ENCODE data around the gene VPS13C. TPM values are rescaled to one million over a fixed set of nuclear protein-coding genes. Genes with fewer than 3 reads are reported as not detected.
A peak's percentile ranks its signal among the peaks of the same experiment; 100 is the strongest.

The VPS13C gene
- total RNA-seq, 1 experiment from 2014 or later = 47.3 TPM

- H3K27me3 ChIP-seq (ENCODE audit: control insufficient read depth, insufficient read depth, low read length) = peaks cover 27% of the 10 kb centered on the region
- no peak for ATAC-seq
- H3K36me3 ChIP-seq (ENCODE audit: control insufficient read depth, insufficient read depth, low read length) = peaks cover 7% of the 10 kb centered on the region
- POLR2A ChIA-PET = interaction anchor here (0.6 kb wide), 1 partner anchor 1370 kb away, joined by 7 read pairs; no protein-coding TSS in a partner anchor
- no peaks in the 10 kb centered on the region for H3K9me3 ChIP-seq (ENCODE audit: control insufficient read depth, insufficient read depth, low read depth, low read length)
- intact Hi-C loops (cut with micrococcal nuclease; ENCODE audit: unreplicated experiment) (no loop called here), in situ Hi-C loops (cut with HindIII; ENCODE audit: low pct_unique_long_range_greater_than_20kb, low sequenced_read_pairs) (no loop called here)
- peak overlapping the region; percentile 77 to 97 for H3K4me3 ChIP-seq (ENCODE audit: low read depth in 2 of 2, low read length in 2 of 2)
- H3K4me1 ChIP-seq (ENCODE audit: control insufficient read depth, insufficient read depth, low read length) = peaks cover 7% of the 10 kb centered on the region
- TSS peak; percentile 73 for BruUV-seq (replicated peaks)
- TF ChIP-seq SIN3A (IDR thresholded peaks at IDR 0.05; ENCODE audit: borderline replicate concordance, insufficient read depth, low read depth, low read length) = no peak
- CTCF ChIA-PET = interaction anchor here (0.6 to 0.7 kb wide), 3 partner anchors 300 to 993 kb away, joined by 4 to 12 read pairs (median 8); no protein-coding TSS in a partner anchor
- no peak for DNase-seq (ENCODE audit: low read depth, low spot score)
- H3K27ac ChIP-seq (ENCODE audit: low read length) = peak overlapping the region; percentile 89
These were observed 985 bp downstream of the VPS13C start for GRCh38 chr15:62059108-62059815.

GRCh38 chr15:62058327-62059028 is 1.8 kb downstream of the VPS13C start:
- ChIA-PET CTCF (no interaction called here), POLR2A (no interaction called here)
- in situ Hi-C loops (cut with HindIII; ENCODE audit: low pct_unique_long_range_greater_than_20kb, low sequenced_read_pairs) = no loop called here
- intact Hi-C loops (cut with micrococcal nuclease; ENCODE audit: unreplicated experiment) = no loop called here
- peaks cover 22% of the 10 kb centered on the region for H3K27me3 ChIP-seq (ENCODE audit: control insufficient read depth, insufficient read depth, low read length)
- peaks cover 7% of the 10 kb centered on the region for H3K36me3 ChIP-seq (ENCODE audit: control insufficient read depth, insufficient read depth, low read length)
- H3K9me3 ChIP-seq (ENCODE audit: control insufficient read depth, insufficient read depth, low read depth, low read length) = no peaks in the 10 kb centered on the region
- no peak for DNase-seq (ENCODE audit: low read depth, low spot score)
- ATAC-seq = no peak
- TF ChIP-seq TCF7L2 (IDR thresholded peaks at IDR 0.05; ENCODE audit: low read depth, low read length) (no peak), CTCF (IDR thresholded peaks at IDR 0.05) (no peak), POLR2AphosphoS5 (IDR thresholded peaks at IDR 0.05; ENCODE audit: low read depth, low read length) (no peak), REST (IDR thresholded peaks at IDR 0.05; ENCODE audit: insufficient read depth in 1 of 2, low read depth in 2 of 2, low read length in 1 of 2) (no peak), SIN3A (IDR thresholded peaks at IDR 0.05; ENCODE audit: borderline replicate concordance, insufficient read depth, low read depth, low read length) (no peak)
- BruUV-seq (replicated peaks) = no TSS peak
- H3K27ac ChIP-seq (ENCODE audit: low read length) = no peak overlapping the region
- H3K4me3 ChIP-seq (ENCODE audit: low read depth in 2 of 2, low read length in 2 of 2) = no peak overlapping the region
- H3K4me1 ChIP-seq (ENCODE audit: control insufficient read depth, insufficient read depth, low read length) = peaks cover 8% of the 10 kb centered on the region
